B cell (primary cell): ENCODE measurements around the gene MORC4. TPM values are rescaled to one million over a fixed set of nuclear protein-coding genes. Genes with fewer than 3 reads are reported as not detected.

ENCODE experiments used
- ATAC-seq: fragments of 200-7000 bp; cut with Tn5 transposase; one replicate; pipeline ENCODE4 v1.10.0; 2021; ENCODE audit warnings: low read depth, mild to moderate bottlenecking, moderate number of reproducible peaks, moderate library complexity
- CTCF ChIA-PET: fragments of 350-600 bp; sonication (Branson Sonifier 250); formaldehyde crosslinking; loops from one replicate; lab custom pipeline; 2021; ENCODE audit warnings: antibody characterized with exemption, inconsistent platforms; lab: Charles Lee
- POLR2A ChIA-PET: fragments of 350-600 bp; sonication (Branson Sonifier 250); formaldehyde crosslinking; loops from one replicate; lab custom pipeline; 2021; ENCODE audit warnings: antibody characterized with exemption; lab: Charles Lee
- DNase-seq: peaks from one replicate; pipeline ENCODE4 v3.0.0; 2013
- H2AFZ ChIP-seq: 2 replicates; pipeline ENCODE4 v1.6.1; 2012; ENCODE audit warnings: mild to moderate bottlenecking, low read depth, low read length; ENCODE audit not compliant: insufficient read depth, poor library complexity, severe bottlenecking
- H3K27ac ChIP-seq, 2 donors: 1 replicate in 1 of 2; 2 replicates in 1 of 2; pipeline ENCODE4 v1.5.1; 2012 to 2013; ENCODE audit warnings: low read length in 2 of 2, mild to moderate bottlenecking in 2 of 2, moderate library complexity in 1 of 2
- H3K27me3 ChIP-seq, 4 experiments: fragments of 200-600 bp in 1 of 4; sonication (generic) in 1 of 4; replicated peaks in 1 of 4; 1 replicate in 2 of 4; 2 replicates in 2 of 4; pipeline versions ENCODE4 v1.6.1 to v1.7.0; 2013 to 2016; ENCODE audit warnings: low read length in 3 of 4, mild to moderate bottlenecking in 2 of 4, mixed read lengths in 1 of 4, moderate library complexity in 1 of 4; ENCODE audit not compliant: insufficient read depth in 4 of 4, control insufficient read depth in 3 of 4; ENCODE audit errors: control extremely low read depth in 1 of 4
- H3K36me3 ChIP-seq, 2 experiments: replicated peaks in 1 of 2; 1 replicate in 1 of 2; 2 replicates in 1 of 2; pipeline versions ENCODE4 v1.6.1 to v1.7.1; 2013; ENCODE audit warnings: low read length in 1 of 2; ENCODE audit not compliant: insufficient read depth in 2 of 2, control insufficient read depth in 1 of 2; ENCODE audit errors: control extremely low read depth in 1 of 2, extremely low read depth in 1 of 2
- H3K4me1 ChIP-seq, 2 donors: fragments of 200-600 bp in 1 of 2; sonication (generic) in 1 of 2; 1 replicate in 1 of 2; 2 replicates in 1 of 2; pipeline versions ENCODE4 v1.5.1 to v1.6.1; 2013 to 2017; ENCODE audit warnings: low read length in 2 of 2; ENCODE audit not compliant: control insufficient read depth in 2 of 2, insufficient read depth in 2 of 2
- H3K4me2 ChIP-seq: replicated peaks from 2 replicates; pipeline ENCODE3; 2012; ENCODE audit warnings: mild to moderate bottlenecking, low read depth, low read length; ENCODE audit not compliant: poor library complexity, severe bottlenecking
- H3K4me3 ChIP-seq, 5 experiments: fragments of 200-600 bp in 1 of 5; sonication (generic) in 1 of 5; 1 replicate in 3 of 5; 2 replicates in 2 of 5; pipeline versions ENCODE4 v1.5.1 to v1.7.0; 2011 to 2016; ENCODE audit warnings: low read length in 4 of 5, mild to moderate bottlenecking in 4 of 5, low read depth in 2 of 5, control low read depth in 1 of 5, moderate library complexity in 1 of 5; ENCODE audit not compliant: insufficient read depth in 1 of 5; ENCODE audit errors: control extremely low read depth in 1 of 5, extremely low read depth in 1 of 5
- H3K79me2 ChIP-seq: fragments of 200-600 bp; sonication (generic); one replicate; pipeline ENCODE4 v1.6.0; 2016; ENCODE audit warnings: low read length; ENCODE audit not compliant: control insufficient read depth, insufficient read depth
- H3K9ac ChIP-seq: fragments of 200-600 bp; sonication (generic); 2 replicates; pipeline ENCODE4 v1.6.1; 2017; ENCODE audit warnings: mild to moderate bottlenecking, low read length, moderate library complexity
- H3K9me3 ChIP-seq, 3 donors: one replicate each; pipeline versions ENCODE4 v1.6.1 to v1.7.1; 2013; ENCODE audit warnings: low read length in 2 of 3; ENCODE audit not compliant: control insufficient read depth in 2 of 3, insufficient read depth in 1 of 3; ENCODE audit errors: control extremely low read depth in 1 of 3
- H4K20me1 ChIP-seq: 2 replicates; pipeline ENCODE4 v1.6.0; 2012; ENCODE audit warnings: mild to moderate bottlenecking, low read length; ENCODE audit not compliant: insufficient read depth, control insufficient read depth, poor library complexity, severe bottlenecking
- H3K27ac Mint-ChIP-seq: one replicate; pipeline ENCODE4 v1.8.0; 2021; ENCODE audit warnings: mixed read lengths
- H3K27me3 Mint-ChIP-seq: one replicate; pipeline ENCODE4 v1.8.0; 2021; ENCODE audit warnings: mixed read lengths
- H3K4me1 Mint-ChIP-seq: one replicate; pipeline ENCODE4 v1.8.0; 2021; ENCODE audit warnings: mixed read lengths
- H3K4me3 Mint-ChIP-seq: one replicate; pipeline ENCODE4 v1.8.0; 2021; ENCODE audit warnings: mixed read lengths
- H3K9me3 Mint-ChIP-seq: one replicate; pipeline ENCODE4 v1.8.0; 2022; ENCODE audit warnings: mixed read lengths; ENCODE audit not compliant: insufficient read depth
- CTCF ChIP-seq: fragments of 200-600 bp; IDR thresholded peaks from one replicate; pipeline ENCODE4 v1.8.0; 2022; ENCODE audit warnings: antibody characterized with exemption, mild to moderate bottlenecking
- EZH2 ChIP-seq: IDR thresholded peaks from 2 replicates; pipeline ENCODE4 v1.6.1; 2012; ENCODE audit warnings: borderline replicate concordance, low read depth, mild to moderate bottlenecking, moderate library complexity, low read length; ENCODE audit not compliant: insufficient read depth, poor library complexity, severe bottlenecking
- WGBS: methylation state at CpG from one replicate; pipeline ENCODE4 v1.1.5; 2013; ENCODE audit warnings: missing lambda C conversion rate; ENCODE audit not compliant: insufficient coverage; 5-methylcytosine and 5-hydroxymethylcytosine counted together
- intact Hi-C: fragments of 100-400 bp; cut with micrococcal nuclease; formaldehyde crosslinking; loops from one replicate; pipeline ENCODE4 v1.10.0; 2022
- polyA plus RNA-seq: library from polyadenylated mRNA; depleted of rRNA; stranded (reverse); fragments of >200 nt; gene quantifications from 2 replicates; pipeline ENCODE4 v1.2.3, GENCODE V29; 2012
- total RNA-seq, 2 donors: library from RNA; stranded (reverse); fragments of 120-200 nt in 1 of 2; gene quantifications; 1 replicate in 1 of 2; 2 replicates in 1 of 2; pipeline versions ENCODE4 v1.2.3 to v1.2.4, GENCODE V29; 2013 to 2022

Gene MORC4
- total and polyA plus RNA-seq, 2 donors (not counting 1 experiment from before 2014, with no cell fraction given), result 1.1 to 6.3 TPM

GRCh38 chrX:106948641-106949040 lies 51.4 kb downstream of the MORC4 start:
- Mint-ChIP-seq H3K27ac (no peak overlapping the region), H3K27me3 (no peaks in the 10 kb centered on the region), H3K4me3 (no peak overlapping the region), H3K4me1 (no peaks in the 10 kb centered on the region), H3K9me3 (no peaks in the 10 kb centered on the region)
- Histone ChIP-seq H3K4me3 (no peak overlapping the region), H2AFZ (no peak overlapping the region), H4K20me1 (no peaks in the 10 kb centered on the region), H3K4me1 (no peaks in the 10 kb centered on the region), H3K4me2 (no peak overlapping the region), H3K79me2 (no peaks in the 10 kb centered on the region), H3K9me3 (no peaks in the 10 kb centered on the region), H3K9ac (no peak overlapping the region), H3K27ac (no peak overlapping the region), H3K27me3 (no peaks in the 10 kb centered on the region), H3K36me3 (no peaks in the 10 kb centered on the region)
- no CpG with 5 or more reads among the region's 3 CpGs for WGBS
- intact Hi-C loops, result no loop called here
- DNase-seq (no peak), ATAC-seq (no peak)
- ChIA-PET POLR2A (no interaction called here), CTCF (no interaction called here)
- TF ChIP-seq CTCF, result no peak
- no peak for TF ChIP-seq EZH2

- H3K27me3 ChIP-seq, result no peaks in the 10 kb centered on the region
- H3K27me3 Mint-ChIP-seq, result no peaks in the 10 kb centered on the region
- TF ChIP-seq EZH2, result no peak
- no peak for TF ChIP-seq CTCF
- no peak overlapping the region for H3K4me3 Mint-ChIP-seq
- no peak overlapping the region for H3K27ac ChIP-seq
- H3K79me2 ChIP-seq, result no peaks in the 10 kb centered on the region
- no CpG with 5 or more reads among the region's 3 CpGs for WGBS
- H3K36me3 ChIP-seq, result no peaks in the 10 kb centered on the region
- H3K9me3 Mint-ChIP-seq, result no peaks in the 10 kb centered on the region
- no peak overlapping the region for H3K4me2 ChIP-seq
- H3K4me3 ChIP-seq, result no peak overlapping the region
- H3K4me1 ChIP-seq, result no peaks in the 10 kb centered on the region
- no peaks in the 10 kb centered on the region for H3K9me3 ChIP-seq
- DNase-seq (no peak), ATAC-seq (no peak)
- H4K20me1 ChIP-seq, result no peaks in the 10 kb centered on the region
- POLR2A ChIA-PET, result no interaction called here
- CTCF ChIA-PET, result no interaction called here
- H3K9ac ChIP-seq, result no peak overlapping the region
- no peak overlapping the region for H3K27ac Mint-ChIP-seq
- no peaks in the 10 kb centered on the region for H3K4me1 Mint-ChIP-seq
- intact Hi-C loops, result no loop called here
- no peak overlapping the region for H2AFZ ChIP-seq
These were observed 53.5 kb downstream of the MORC4 start for GRCh38 chrX:106946464-106946863.
